CD4-positive, alpha-beta memory T cell (primary cell): ENCODE data around the gene BTG1. TPM values are rescaled to one million over a fixed set of nuclear protein-coding genes. Genes with fewer than 3 reads are reported as not detected.
A peak's percentile ranks its signal among the peaks of the same experiment; 100 is the strongest.

Source experiments
- CTCF ChIA-PET: fragments of 350-600 bp; sonication (Branson Sonifier 250); formaldehyde crosslinking; loops from one replicate; lab custom pipeline; 2021; ENCODE audit warnings: inconsistent platforms; ENCODE audit not compliant: partially characterized antibody; lab: Charles Lee
- POLR2A ChIA-PET: fragments of 350-600 bp; sonication (Branson Sonifier 250); formaldehyde crosslinking; loops from one replicate; lab custom pipeline; 2021; ENCODE audit not compliant: partially characterized antibody; lab: Charles Lee
- DNase-seq, 5 donors: peaks; one replicate each; pipeline versions ENCODE4 v3.0.0 to v3.0.0-alpha.2; 2020 to 2022; ENCODE audit warnings: mixed read lengths in 1 of 5
- H3K27ac ChIP-seq: one replicate; pipeline ENCODE4 v1.7.0; 2013; ENCODE audit warnings: low read depth, low read length
- H3K27me3 ChIP-seq: 2 replicates; pipeline ENCODE4 v1.7.0; 2013; ENCODE audit warnings: mild to moderate bottlenecking, low read length, moderate library complexity; ENCODE audit not compliant: insufficient read depth
- H3K36me3 ChIP-seq: 2 replicates; pipeline ENCODE4 v1.7.0; 2013; ENCODE audit warnings: mild to moderate bottlenecking, low read length, moderate library complexity; ENCODE audit not compliant: insufficient read depth
- H3K4me1 ChIP-seq: 2 replicates; pipeline ENCODE4 v1.7.0; 2013; ENCODE audit warnings: mild to moderate bottlenecking, low read length, moderate library complexity; ENCODE audit not compliant: insufficient read depth
- H3K4me3 ChIP-seq, 2 donors: one replicate each; pipeline ENCODE4 v1.7.0; 2013; ENCODE audit warnings: low read length in 2 of 2, mild to moderate bottlenecking in 1 of 2
- H3K9me3 ChIP-seq, 2 donors: one replicate each; pipeline ENCODE4 v1.7.0; 2013; ENCODE audit warnings: low read length in 2 of 2, control low read depth in 1 of 2; ENCODE audit not compliant: control insufficient read depth in 1 of 2
- H3K27ac Mint-ChIP-seq, 7 donors: one replicate each; pipeline ENCODE4 v1.8.0; 2020 to 2021; ENCODE audit warnings: mixed read lengths in 7 of 7, mild to moderate bottlenecking in 6 of 7, inconsistent platforms in 3 of 7, moderate library complexity in 3 of 7
- H3K27me3 Mint-ChIP-seq, 2 donors: one replicate each; pipeline ENCODE4 v1.8.0; 2020 to 2021; ENCODE audit warnings: mixed read lengths in 2 of 2
- H3K36me3 Mint-ChIP-seq, 2 donors: one replicate each; pipeline ENCODE4 v1.8.0; 2020 to 2021; ENCODE audit warnings: mixed read lengths in 2 of 2, inconsistent platforms in 1 of 2, mild to moderate bottlenecking in 1 of 2
- H3K4me1 Mint-ChIP-seq, 4 donors: one replicate each; pipeline ENCODE4 v1.8.0; 2020 to 2021; ENCODE audit warnings: mixed read lengths in 4 of 4, mild to moderate bottlenecking in 1 of 4
- H3K4me3 Mint-ChIP-seq, 8 donors: one replicate each; pipeline ENCODE4 v1.8.0; 2020 to 2021; ENCODE audit warnings: mixed read lengths in 8 of 8, mild to moderate bottlenecking in 7 of 8, moderate library complexity in 6 of 8, inconsistent platforms in 3 of 8
- H3K9me3 Mint-ChIP-seq, 8 donors: one replicate each; pipeline ENCODE4 v1.8.0; 2020 to 2021; ENCODE audit warnings: mixed read lengths in 8 of 8, mild to moderate bottlenecking in 5 of 8, inconsistent platforms in 3 of 8, moderate library complexity in 1 of 8
- intact Hi-C: fragments of 100-400 bp; cut with micrococcal nuclease; formaldehyde crosslinking; loops from one replicate; pipeline ENCODE4 v1.15.1; 2023
- polyA plus RNA-seq, 2 donors: library from polyadenylated mRNA; unstranded; fragments of 300-500 nt; fragmentation: Illumina TruSeq; gene quantifications; one replicate each; pipeline ENCODE4 v1.2.3, GENCODE V29; 2021
- total RNA-seq, 2 experiments: library from RNA; stranded (reverse); gene quantifications; one replicate each; pipeline ENCODE4 v1.2.3, GENCODE V29; 2021

Gene BTG1
- total and polyA plus RNA-seq, 4 experiments from 2014 or later: 339 to 765 (median 450) TPM

- peaks cover 3% of the 10 kb centered on the region for H3K36me3 ChIP-seq
- ChIA-PET CTCF (interaction anchor here (1.1 to 2.3 kb wide), 2 partner anchors 10 to 49 kb away, joined by 4 to 10 read pairs; no protein-coding TSS in a partner anchor), POLR2A (interaction anchor here (1.0 to 7.8 kb wide), 8 partner anchors 9 to 93 kb away, joined by 3 to 54 read pairs (median 6); partner anchors contain the start of gene BTG1)
- H3K27ac Mint-ChIP-seq: peak overlapping the region in 4 of 7 donors; percentile 10 to 83 (median 48)
- no peaks in the 10 kb centered on the region for H3K27me3 ChIP-seq
- intact Hi-C loops: no loop called here
- H3K9me3 Mint-ChIP-seq: peaks cover 3 to 28% (median 21%) of the 10 kb centered on the region in 8 donors
- no peak overlapping the region for H3K27ac ChIP-seq
- H3K9me3 ChIP-seq: no peaks in the 10 kb centered on the region
- H3K4me1 ChIP-seq: peaks cover 36% of the 10 kb centered on the region
- H3K4me1 Mint-ChIP-seq: peaks cover 29 to 65% (median 43%) of the 10 kb centered on the region in 4 donors
- H3K4me3 ChIP-seq: no peak overlapping the region
- no peak for DNase-seq
- H3K4me3 Mint-ChIP-seq: peak overlapping the region in 2 of 8 donors; percentile 2 to 43
- H3K27me3 Mint-ChIP-seq: no peaks in the 10 kb centered on the region
- H3K36me3 Mint-ChIP-seq: peaks cover 47 to 60% of the 10 kb centered on the region in 2 donors
These were observed 21.6 kb downstream of the BTG1 start for GRCh38 chr12:92123780-92124688.

- Histone ChIP-seq H3K4me1 (peaks cover 27% of the 10 kb centered on the region), H3K27ac (no peak overlapping the region), H3K36me3 (peaks cover 2% of the 10 kb centered on the region), H3K4me3 (no peak overlapping the region), H3K9me3 (no peaks in the 10 kb centered on the region), H3K27me3 (no peaks in the 10 kb centered on the region)
- H3K27me3 Mint-ChIP-seq: no peaks in the 10 kb centered on the region
- CTCF ChIA-PET: interaction anchor here (0.8 kb wide), 1 partner anchor 12 kb away, joined by 3 read pairs; no protein-coding TSS in a partner anchor
- DNase-seq: no peak
- intact Hi-C loops: loop anchor here (1.0 kb wide), 1 partner anchor 12 kb away; no protein-coding TSS in a partner anchor
- H3K4me1 Mint-ChIP-seq: peaks cover 30 to 65% (median 41%) of the 10 kb centered on the region in 4 donors
- no peak overlapping the region for H3K4me3 Mint-ChIP-seq
- peaks cover 52 to 61% of the 10 kb centered on the region in 2 donors for H3K36me3 Mint-ChIP-seq
- POLR2A ChIA-PET: interaction anchor here (1.0 to 7.8 kb wide), 6 partner anchors 10 to 93 kb away, joined by 3 to 54 read pairs (median 8); partner anchors contain the start of gene BTG1
- peak overlapping the region in 3 of 7 donors; percentile 30 to 83 (median 48) for H3K27ac Mint-ChIP-seq
- peaks cover 3 to 33% (median 26%) of the 10 kb centered on the region in 8 donors for H3K9me3 Mint-ChIP-seq
These were observed 22.5 kb downstream of the BTG1 start for GRCh38 chr12:92122941-92123779.

GRCh38 chr12:92121826-92122225, 23.8 kb downstream of the BTG1 start:
- peaks cover 25 to 58% (median 32%) of the 10 kb centered on the region in 4 donors for H3K4me1 Mint-ChIP-seq

GRCh38 chr12:92118826-92119536, 26.7 kb downstream of the BTG1 start:
- Mint-ChIP-seq H3K9me3 (peaks cover 3 to 33% (median 24%) of the 10 kb centered on the region in 8 donors), H3K27me3 (no peaks in the 10 kb centered on the region), H3K36me3 (peaks cover 38 to 46% of the 10 kb centered on the region in 2 donors), H3K4me3 (peak overlapping the region in 2 of 8 donors; percentile 11 to 17), H3K27ac (peak overlapping the region in 3 of 7 donors; percentile 4 to 83 (median 54)), H3K4me1 (peaks cover 23 to 52% (median 31%) of the 10 kb centered on the region in 4 donors)
- H3K27me3 ChIP-seq: no peaks in the 10 kb centered on the region
- no peak overlapping the region for H3K4me3 ChIP-seq
- intact Hi-C loops: no loop called here
- H3K36me3 ChIP-seq: no peaks in the 10 kb centered on the region
- peaks cover 23% of the 10 kb centered on the region for H3K4me1 ChIP-seq
- POLR2A ChIA-PET: interaction anchor here (0.8 to 7.8 kb wide), 2 partner anchors 14 to 25 kb away, joined by 6 to 54 read pairs; partner anchors contain the start of gene BTG1
- H3K9me3 ChIP-seq: no peaks in the 10 kb centered on the region
- H3K27ac ChIP-seq: no peak overlapping the region
- DNase-seq: no peak
- CTCF ChIA-PET: no interaction called here

More at GRCh38 chr12:92121826-92122225, 23.8 kb downstream of the BTG1 start:
- Histone ChIP-seq H3K27me3 (no peaks in the 10 kb centered on the region), H3K27ac (no peak overlapping the region), H3K4me1 (peaks cover 22% of the 10 kb centered on the region), H3K4me3 (no peak overlapping the region), H3K36me3 (no peaks in the 10 kb centered on the region), H3K9me3 (no peaks in the 10 kb centered on the region)
- no peak overlapping the region for H3K4me3 Mint-ChIP-seq
- no peak for DNase-seq
- no peaks in the 10 kb centered on the region for H3K27me3 Mint-ChIP-seq
- intact Hi-C loops: loop anchor here (1.0 to 2.0 kb wide), 2 partner anchors 11 to 13 kb away; no protein-coding TSS in a partner anchor
- H3K27ac Mint-ChIP-seq: peak overlapping the region in 1 of 7 donors; percentile 68
- ChIA-PET POLR2A (interaction anchor here (0.9 to 7.8 kb wide), 3 partner anchors 15 to 22 kb away, joined by 3 to 54 read pairs (median 4); partner anchors contain the start of gene BTG1), CTCF (no interaction called here)
- peaks cover 50 to 55% of the 10 kb centered on the region in 2 donors for H3K36me3 Mint-ChIP-seq
- H3K9me3 Mint-ChIP-seq: peaks cover 3 to 33% (median 25%) of the 10 kb centered on the region in 8 donors

GRCh38 chr12:92114834-92115233, 30.8 kb downstream of the BTG1 start:
- H3K9me3 ChIP-seq: no peaks in the 10 kb centered on the region
- H3K4me3 ChIP-seq: no peak overlapping the region
- Mint-ChIP-seq H3K27me3 (no peaks in the 10 kb centered on the region), H3K36me3 (peaks cover 17 to 27% of the 10 kb centered on the region in 2 donors), H3K4me3 (peak overlapping the region in 7 of 8 donors; percentile 33 to 75 (median 63)), H3K9me3 (peaks cover 0 to 14% (median 9%) of the 10 kb centered on the region in 8 donors), H3K27ac (peak overlapping the region in 2 of 7 donors; percentile 26 to 75), H3K4me1 (peaks cover 36 to 65% (median 47%) of the 10 kb centered on the region in 4 donors)
- ChIA-PET POLR2A (interaction anchor here (0.6 to 2.2 kb wide), 18 partner anchors 9 to 294 kb away, joined by 3 to 9 read pairs (median 4); partner anchors contain the start of gene BTG1), CTCF (interaction anchor here (0.7 to 1.5 kb wide), 4 partner anchors 17 to 304 kb away, joined by 3 to 4 read pairs (median 4); no protein-coding TSS in a partner anchor)
- H3K36me3 ChIP-seq: no peaks in the 10 kb centered on the region
- DNase-seq: no peak
- H3K27ac ChIP-seq: no peak overlapping the region
- H3K27me3 ChIP-seq: no peaks in the 10 kb centered on the region
- peaks cover 39% of the 10 kb centered on the region for H3K4me1 ChIP-seq
- intact Hi-C loops: no loop called here

- CTCF ChIA-PET: interaction anchor here (1.0 to 1.4 kb wide), 2 partner anchors 12 to 81 kb away, joined by 3 read pairs; no protein-coding TSS in a partner anchor
- Mint-ChIP-seq H3K9me3 (peaks cover 0 to 2% (median 0%) of the 10 kb centered on the region in 8 donors), H3K27me3 (no peaks in the 10 kb centered on the region), H3K4me1 (peaks cover 46 to 83% (median 65%) of the 10 kb centered on the region in 4 donors), H3K36me3 (peaks cover 3 to 13% of the 10 kb centered on the region in 2 donors), H3K27ac (peak overlapping the region in 1 of 7 donors; percentile 5), H3K4me3 (peak overlapping the region in 7 of 8 donors; percentile 4 to 72 (median 12))
- POLR2A ChIA-PET: interaction anchor here (1.0 to 1.5 kb wide), 4 partner anchors 14 to 70 kb away, joined by 3 to 6 read pairs (median 5); no protein-coding TSS in a partner anchor
- intact Hi-C loops: loop anchor here (1.0 kb wide), 1 partner anchor 11 kb away; no protein-coding TSS in a partner anchor
- DNase-seq: no peak
- Histone ChIP-seq H3K27me3 (no peaks in the 10 kb centered on the region), H3K27ac (no peak overlapping the region), H3K9me3 (no peaks in the 10 kb centered on the region), H3K4me1 (peaks cover 57% of the 10 kb centered on the region), H3K36me3 (no peaks in the 10 kb centered on the region), H3K4me3 (no peak overlapping the region)
These were observed 34.4 kb downstream of the BTG1 start for GRCh38 chr12:92111256-92111655.
